T-helper 2 cell treated with Interferon-gamma antibody and Interleukin-4, amounts not matched to agents 5 μg/mL and 100 μg/mL, for 36 hours (primary cell): Measurements from ENCODE around the gene SULT1A4.
"Not testable (repeated sequence)": the region's sequence is repeated elsewhere in the genome, so short reads cannot be mapped to it uniquely, and the experiment has no call there.

Source experiments
- DNase-seq: peaks from one replicate; pipeline ENCODE4 v3.0.0; 2021; ENCODE audit warnings: low spot score
- H3K27ac Mint-ChIP-seq: one replicate; pipeline ENCODE4 v1.8.0; 2021; ENCODE audit warnings: mild to moderate bottlenecking, mixed read lengths
- H3K27me3 Mint-ChIP-seq: one replicate; pipeline ENCODE4 v1.8.0; 2021; ENCODE audit warnings: low read depth, mixed read lengths
- H3K36me3 Mint-ChIP-seq: one replicate; pipeline ENCODE4 v1.8.0; 2021; ENCODE audit warnings: low read depth, mixed read lengths
- H3K4me1 Mint-ChIP-seq: one replicate; pipeline ENCODE4 v1.8.0; 2021; ENCODE audit warnings: low read depth, mixed read lengths
- H3K4me3 Mint-ChIP-seq: one replicate; pipeline ENCODE4 v1.8.0; 2022; ENCODE audit warnings: mild to moderate bottlenecking, moderate library complexity, mixed read lengths
- H3K9me3 Mint-ChIP-seq: one replicate; pipeline ENCODE4 v1.8.0; 2021; ENCODE audit warnings: mixed read lengths

SULT1A4 gene

DNA sequence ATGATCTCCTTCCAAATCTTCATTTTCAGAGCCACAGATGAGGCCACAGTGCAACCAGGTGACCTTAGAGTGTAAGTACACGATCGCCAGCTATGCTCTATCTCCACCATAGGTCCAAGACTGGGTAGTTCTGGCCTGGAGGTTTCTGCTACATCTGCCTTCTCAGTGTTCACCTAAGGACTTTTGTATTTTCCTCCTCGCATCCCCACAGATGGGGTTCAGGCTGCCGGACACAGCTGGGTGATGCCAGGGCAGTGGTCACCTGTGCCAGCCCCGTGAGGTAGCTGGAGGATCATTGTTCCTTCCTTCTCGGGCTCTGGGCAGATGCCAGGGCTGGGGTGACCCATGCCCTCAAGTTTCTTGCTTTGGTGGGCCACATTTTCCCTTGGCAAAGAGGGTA lies 46.6 kb downstream of the SULT1A4 start, which contains the start of gene NPIPB12:
Gene NPIPB12, minus strand, starts transcription at position 101 of the 400 bp plus-strand sequence.
- H3K36me3 Mint-ChIP-seq, H3K4me1 Mint-ChIP-seq, H3K27me3 Mint-ChIP-seq, DNase-seq, H3K27ac Mint-ChIP-seq, H3K4me3 Mint-ChIP-seq, H3K9me3 Mint-ChIP-seq: not testable (repeated sequence)
